Lower leg skin (tissue), 4 donors: ENCODE measurements around the gene ADCY6. TPM values are rescaled to one million over a fixed set of nuclear protein-coding genes. Genes with fewer than 3 reads are reported as not detected.

Experiments used
- DNase-seq, 2 donors: peaks; one replicate each; pipeline ENCODE4 v3.0.0-alpha.2; 2019; ENCODE audit warnings: low spot score in 2 of 2
- H3K4me3 ChIP-seq: fragments of 200-600 bp; sonication (generic); 2 replicates; pipeline ENCODE4 v1.5.1; 2017; ENCODE audit warnings: mild to moderate bottlenecking, low read depth; ENCODE audit not compliant: poor library complexity, severe bottlenecking
- POLR2A ChIP-seq, 2 donors: fragments of 450-650 bp; IDR thresholded peaks; one replicate each; pipeline ENCODE4 v1.6.1; 2016 to 2017; ENCODE audit warnings: antibody characterized with exemption in 2 of 2, mild to moderate bottlenecking in 1 of 2, moderate library complexity in 1 of 2
- WGBS, 2 donors: methylation state at CpG; one replicate each; pipeline ENCODE4 v1.1.5; 2018; 5-methylcytosine and 5-hydroxymethylcytosine counted together
- intact Hi-C: fragments of 100-400 bp; cut with DNase I; formaldehyde crosslinking; loops from one replicate; pipeline ENCODE4 v1.15.0; 2023; ENCODE audit warnings: low total_unique reads
- total RNA-seq, 4 donors: library from RNA; depleted of rRNA; stranded (reverse); fragments of >200 nt; gene quantifications; one replicate each; pipeline ENCODE4 v1.1.0, GENCODE V29; 2016
- TF ChIP-seq, protein P1 (sequence below), 3 donors: fragments of 450-650 bp; IDR thresholded peaks; one replicate each; pipeline ENCODE4 v1.5.1; 2016; ENCODE audit warnings: antibody characterized with exemption in 3 of 3, mild to moderate bottlenecking in 3 of 3, moderate library complexity in 2 of 3

The ADCY6 gene
- total RNA-seq, 4 donors from 2014 or later, result 17.2 to 22.8 (median 20.2) TPM

GRCh38 chr12:48774516-48774915 lies 14.4 kb downstream of the ADCY6 start:
- 25 to 60% methylated on average over 2 of the region's 2 CpGs for WGBS, 2 donors
- H3K4me3 ChIP-seq, result no peak overlapping the region
- DNase-seq, result no peak
- TF ChIP-seq, protein P1, sequence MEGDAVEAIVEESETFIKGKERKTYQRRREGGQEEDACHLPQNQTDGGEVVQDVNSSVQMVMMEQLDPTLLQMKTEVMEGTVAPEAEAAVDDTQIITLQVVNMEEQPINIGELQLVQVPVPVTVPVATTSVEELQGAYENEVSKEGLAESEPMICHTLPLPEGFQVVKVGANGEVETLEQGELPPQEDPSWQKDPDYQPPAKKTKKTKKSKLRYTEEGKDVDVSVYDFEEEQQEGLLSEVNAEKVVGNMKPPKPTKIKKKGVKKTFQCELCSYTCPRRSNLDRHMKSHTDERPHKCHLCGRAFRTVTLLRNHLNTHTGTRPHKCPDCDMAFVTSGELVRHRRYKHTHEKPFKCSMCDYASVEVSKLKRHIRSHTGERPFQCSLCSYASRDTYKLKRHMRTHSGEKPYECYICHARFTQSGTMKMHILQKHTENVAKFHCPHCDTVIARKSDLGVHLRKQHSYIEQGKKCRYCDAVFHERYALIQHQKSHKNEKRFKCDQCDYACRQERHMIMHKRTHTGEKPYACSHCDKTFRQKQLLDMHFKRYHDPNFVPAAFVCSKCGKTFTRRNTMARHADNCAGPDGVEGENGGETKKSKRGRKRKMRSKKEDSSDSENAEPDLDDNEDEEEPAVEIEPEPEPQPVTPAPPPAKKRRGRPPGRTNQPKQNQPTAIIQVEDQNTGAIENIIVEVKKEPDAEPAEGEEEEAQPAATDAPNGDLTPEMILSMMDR (IDR thresholded peaks at IDR 0.05), result no peak
- TF ChIP-seq POLR2A (IDR thresholded peaks at IDR 0.05), result no peak
- intact Hi-C loops, result no loop called here

DNA sequence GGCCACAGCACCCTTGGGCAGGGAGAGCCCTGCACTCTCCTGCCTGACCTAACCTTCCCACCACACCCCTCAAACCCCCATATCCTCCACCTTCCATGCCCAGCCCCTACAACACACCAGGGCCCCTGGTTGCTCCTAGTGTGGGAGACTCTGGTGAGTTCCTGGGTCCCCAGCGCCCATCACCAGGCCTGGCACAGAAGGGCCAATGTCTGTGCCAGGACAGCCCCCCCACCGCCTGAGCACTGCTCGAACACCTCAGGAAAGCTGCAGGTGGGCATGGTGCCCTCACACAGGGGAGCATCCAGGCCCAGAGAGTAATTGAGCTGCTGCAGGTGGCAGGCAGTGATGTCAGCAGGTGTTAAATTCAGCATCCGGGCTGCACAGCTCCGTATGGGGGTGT lies 15.2 kb downstream of the ADCY6 start:
- intact Hi-C loops, result no loop called here
- DNase-seq, result no peak
- TF ChIP-seq POLR2A (IDR thresholded peaks at IDR 0.05), result no peak
- TF ChIP-seq, protein P1 (IDR thresholded peaks at IDR 0.05), result no peak
- H3K4me3 ChIP-seq, result no peak overlapping the region
- WGBS, 2 donors, result 79 to 90% methylated on average over 4 to 5 of the region's 5 CpGs

DNA sequence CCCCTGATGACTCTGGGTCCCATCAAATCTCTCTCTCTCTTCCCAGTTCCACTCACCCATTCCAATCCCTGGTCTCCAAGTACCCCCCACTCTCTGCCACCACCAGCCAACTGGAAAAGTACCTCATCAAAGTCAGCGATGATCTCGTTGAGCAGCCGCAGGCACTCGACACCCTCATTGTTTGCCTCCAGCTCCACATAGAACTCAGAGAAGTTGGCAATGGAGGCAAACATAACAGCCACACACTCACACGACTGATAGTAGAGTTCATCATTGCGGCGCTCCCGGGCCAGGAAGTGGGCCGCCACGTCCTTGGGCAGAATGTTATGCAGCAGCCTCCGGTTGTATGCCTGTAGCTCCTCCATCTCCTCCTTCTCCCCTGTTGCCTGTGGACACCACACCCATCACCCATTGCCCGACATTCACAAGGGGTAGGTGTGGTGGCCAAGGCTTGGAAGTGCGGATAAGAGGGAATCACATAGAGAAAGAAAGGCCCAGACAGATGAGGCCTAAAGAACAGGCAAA lies 17.2 kb downstream of the ADCY6 start:
- H3K4me3 ChIP-seq, result no peak overlapping the region
- TF ChIP-seq POLR2A (IDR thresholded peaks at IDR 0.05), result no peak
- TF ChIP-seq, protein P1 (IDR thresholded peaks at IDR 0.05), result no peak
- intact Hi-C loops, result no loop called here
- no peak for DNase-seq
- 91 to 92% methylated on average over 13 of the region's 13 CpGs for WGBS, 2 donors

GRCh38 chr12:48770756-48771155 lies 18.1 kb downstream of the ADCY6 start:
- DNase-seq, result no peak
- H3K4me3 ChIP-seq, result no peak overlapping the region
- intact Hi-C loops, result no loop called here
- TF ChIP-seq, protein P1 (IDR thresholded peaks at IDR 0.05), result no peak
- no peak for TF ChIP-seq POLR2A (IDR thresholded peaks at IDR 0.05)
- WGBS, 2 donors, result 86 to 95% methylated on average over 10 of the region's 10 CpGs

- 89 to 94% methylated on average over 9 of the region's 9 CpGs for WGBS, 2 donors
- intact Hi-C loops, result no loop called here
- TF ChIP-seq, protein P1 (IDR thresholded peaks at IDR 0.05), result no peak
- TF ChIP-seq POLR2A (IDR thresholded peaks at IDR 0.05), result no peak
Measured at GRCh38 chr12:48768736-48769135, 20.2 kb downstream of the ADCY6 start.

GRCh38 chr12:48768147-48768546 lies 20.7 kb downstream of the ADCY6 start:
- DNase-seq, result no peak
- 54 to 100% methylated on average over 2 of the region's 2 CpGs for WGBS, 2 donors
- no peak overlapping the region for H3K4me3 ChIP-seq
- TF ChIP-seq POLR2A (IDR thresholded peaks at IDR 0.05), result no peak
- TF ChIP-seq, protein P1 (IDR thresholded peaks at IDR 0.05), result no peak
- intact Hi-C loops, result no loop called here

More at GRCh38 chr12:48768736-48769135, 20.2 kb downstream of the ADCY6 start:
- no peak overlapping the region for H3K4me3 ChIP-seq
- no peak for DNase-seq
